TTC549 (cell line): Measurements from ENCODE around the gene C17orf50.

Experiments
- FAIRE-seq: peaks from 2 replicates; lab custom pipeline; 2012; peaks lifted over from hg19 to GRCh38; lab: Jason Lieb, UNC

The C17orf50 gene

DNA sequence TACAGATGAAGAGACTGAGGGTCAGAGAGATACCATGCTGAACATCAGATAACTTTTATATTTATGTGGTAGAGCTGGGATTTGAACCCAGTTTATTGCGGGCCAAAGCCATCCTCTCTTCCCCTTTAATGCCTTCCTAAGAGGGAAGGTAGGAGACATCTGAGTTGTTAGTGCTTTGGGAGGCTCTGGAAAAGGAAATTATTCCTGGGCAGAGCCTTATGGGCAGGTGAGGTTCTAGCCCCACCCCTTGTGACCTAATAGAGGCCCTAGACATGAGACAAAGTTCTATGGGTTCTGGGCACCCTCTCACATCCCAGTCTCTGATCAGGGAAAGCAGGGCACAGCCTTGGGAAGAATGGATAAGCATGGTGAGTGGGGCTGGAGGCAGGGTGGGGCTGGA is at the start of gene C17orf50:
C17orf50 (plus strand) TSS at position 301 of the 400 bp plus-strand sequence; CDS start at position 356, 55 bp downstream.
- FAIRE-seq: no peak

GRCh38 chr17:35710950-35711349 is 49.7 kb upstream of the C17orf50 start:
- no peak for FAIRE-seq

GRCh38 chr17:35713069-35713728 is 47.5 kb upstream of the C17orf50 start:
- no peak for FAIRE-seq

DNA sequence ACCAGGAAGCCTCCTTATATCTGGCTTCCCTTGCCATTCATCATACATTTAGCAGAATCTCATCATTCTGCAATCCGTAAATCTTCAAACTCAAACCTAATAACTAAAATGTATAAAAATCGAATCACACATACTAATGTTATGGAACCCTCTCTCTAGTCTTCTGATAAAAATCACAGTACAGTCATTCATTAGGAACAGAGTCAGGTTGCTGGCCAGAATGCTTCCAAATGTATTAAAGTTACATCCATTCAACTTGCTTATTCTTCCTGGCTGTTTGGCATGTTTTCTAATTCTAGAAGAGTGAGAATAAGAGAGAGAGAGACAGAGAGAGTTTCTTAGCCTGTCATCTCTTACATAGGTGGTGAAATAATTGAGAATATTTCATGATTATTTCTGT is 45.7 kb upstream of the C17orf50 start:
- no peak for FAIRE-seq

- FAIRE-seq: no peak
Observed at GRCh38 chr17:35715416-35715815, 45.3 kb upstream of the C17orf50 start.

- FAIRE-seq: no peak
Observed at GRCh38 chr17:35716173-35716572, 44.5 kb upstream of the C17orf50 start.

- no peak for FAIRE-seq
Observed at GRCh38 chr17:35716897-35717465, 43.7 kb upstream of the C17orf50 start.

GRCh38 chr17:35717475-35717874 is 43.2 kb upstream of the C17orf50 start:
- FAIRE-seq: no peak

GRCh38 chr17:35723735-35724134 is 37.0 kb upstream of the C17orf50 start:
- no peak for FAIRE-seq

- no peak for FAIRE-seq
Observed at GRCh38 chr17:35725058-35725457, 35.6 kb upstream of the C17orf50 start.

DNA sequence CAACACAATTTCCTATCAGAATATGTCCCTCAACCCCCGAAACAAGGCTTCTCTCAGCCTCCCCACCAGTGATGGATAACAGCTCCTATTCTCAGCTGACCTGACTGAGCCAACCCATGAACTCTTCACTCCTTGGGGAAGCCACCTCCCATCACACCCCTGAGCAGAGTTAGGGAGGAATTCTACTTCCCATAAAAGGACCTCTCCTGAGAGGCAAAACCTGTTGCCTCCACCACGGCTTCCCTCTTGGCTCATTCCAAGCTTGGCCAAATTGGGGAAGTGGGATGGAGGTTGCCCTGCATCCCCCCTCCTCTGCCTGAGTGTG is 34.9 kb upstream of the C17orf50 start:
- FAIRE-seq: no peak

GRCh38 chr17:35726127-35726952 is 34.3 kb upstream of the C17orf50 start:
- FAIRE-seq: no peak

- no peak for FAIRE-seq
Observed at GRCh38 chr17:35726953-35727460, 33.7 kb upstream of the C17orf50 start.

- FAIRE-seq: no peak
Observed at GRCh38 chr17:35727635-35728034, 33.1 kb upstream of the C17orf50 start.

- FAIRE-seq: no peak
Observed at GRCh38 chr17:35728551-35728950, 32.1 kb upstream of the C17orf50 start.

- FAIRE-seq: no peak
Observed at GRCh38 chr17:35729405-35729833, 31.3 kb upstream of the C17orf50 start.

GRCh38 chr17:35730400-35731005 is 30.2 kb upstream of the C17orf50 start:
- no peak for FAIRE-seq

DNA sequence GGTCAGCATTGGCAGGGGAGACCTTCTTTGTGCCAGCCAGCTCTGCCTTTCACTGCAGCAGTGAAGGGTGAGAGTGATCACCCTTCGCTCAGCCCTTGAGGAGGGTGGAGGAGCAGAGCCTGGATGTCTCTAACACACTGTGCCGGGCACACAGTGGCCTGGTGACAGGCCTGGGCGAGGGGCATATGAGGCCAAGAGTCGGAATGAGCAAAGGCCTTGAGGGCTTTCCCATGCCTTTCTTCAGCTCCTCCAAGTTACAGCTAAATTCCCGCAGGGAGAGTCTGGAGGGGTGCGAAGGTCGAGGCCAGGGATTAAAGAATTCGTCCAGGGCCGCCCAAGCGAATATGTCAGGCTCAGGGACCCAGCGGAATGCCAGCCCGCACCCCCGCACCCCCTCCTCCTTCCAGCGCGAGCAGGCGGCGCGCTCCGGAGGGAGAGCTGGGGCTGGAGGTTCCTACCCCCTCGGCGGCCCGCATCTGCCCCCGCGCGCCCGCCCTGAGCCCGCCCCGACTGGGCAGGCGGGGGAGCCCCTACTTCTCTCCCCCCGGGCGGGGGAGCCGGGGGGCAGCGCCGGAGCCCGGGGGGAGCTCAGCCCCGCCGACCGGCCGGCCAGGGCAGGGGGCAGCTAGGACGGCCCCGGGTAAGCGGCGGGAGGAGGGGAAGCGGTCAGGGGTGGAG is 29.3 kb upstream of the C17orf50 start, which contains the start of gene RASL10B:
RASL10B (plus strand) TSS at position 401 of the 678 bp plus-strand sequence. CDS start 3,546 bp downstream, outside the sequence.
- no peak for FAIRE-seq

GRCh38 chr17:35731917-35732805 is 28.5 kb upstream of the C17orf50 start:
- FAIRE-seq: no peak

DNA sequence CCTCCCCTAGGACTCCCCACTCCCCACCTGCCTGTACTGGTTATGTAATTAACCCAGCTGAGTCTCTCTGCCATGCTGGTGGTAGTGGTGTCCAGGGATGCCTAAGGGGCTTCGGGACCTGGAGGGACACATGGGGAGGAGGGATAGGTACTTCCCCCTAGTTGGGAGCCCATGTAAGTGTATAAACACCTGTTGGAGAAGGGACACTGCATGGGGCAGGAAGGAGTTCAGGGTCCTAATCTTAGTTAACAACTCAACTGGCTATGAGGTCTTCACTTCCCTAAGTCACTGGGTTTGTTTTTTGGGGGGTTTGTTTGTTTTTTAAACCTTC is 27.9 kb upstream of the C17orf50 start:
- no peak for FAIRE-seq

DNA sequence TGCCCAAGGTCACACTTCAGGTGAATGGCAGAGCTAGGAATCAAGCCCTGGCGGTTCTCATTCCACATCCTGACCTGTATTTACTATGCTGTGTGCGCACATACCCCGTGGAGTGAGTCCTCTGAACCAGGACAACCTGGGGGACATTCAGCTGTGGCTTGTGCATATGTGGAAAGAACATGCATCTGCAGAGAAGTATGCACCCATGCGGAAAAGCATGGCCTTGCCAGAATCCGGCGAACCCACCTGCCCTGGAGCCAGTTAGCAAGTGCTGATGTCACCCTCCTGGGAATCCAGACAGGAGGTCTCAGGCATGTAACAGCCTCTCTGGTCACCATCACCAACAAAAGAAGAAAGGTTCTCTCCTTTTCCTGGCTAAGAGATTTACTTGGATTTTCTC is 27.3 kb upstream of the C17orf50 start:
- no peak for FAIRE-seq
